ENCODE measurements around the gene COL3A1. TPM values are rescaled to one million over a fixed set of nuclear protein-coding genes. Genes with fewer than 3 reads are reported as not detected.

Gene COL3A1
- total RNA-seq, 1 experiment from 2014 or later, result not detected

- DNase-seq (ENCODE audit: low spot score), result no peak
Measured at GRCh38 chr2:188975497-188976102, 1.4 kb downstream of the COL3A1 start.

DNA sequence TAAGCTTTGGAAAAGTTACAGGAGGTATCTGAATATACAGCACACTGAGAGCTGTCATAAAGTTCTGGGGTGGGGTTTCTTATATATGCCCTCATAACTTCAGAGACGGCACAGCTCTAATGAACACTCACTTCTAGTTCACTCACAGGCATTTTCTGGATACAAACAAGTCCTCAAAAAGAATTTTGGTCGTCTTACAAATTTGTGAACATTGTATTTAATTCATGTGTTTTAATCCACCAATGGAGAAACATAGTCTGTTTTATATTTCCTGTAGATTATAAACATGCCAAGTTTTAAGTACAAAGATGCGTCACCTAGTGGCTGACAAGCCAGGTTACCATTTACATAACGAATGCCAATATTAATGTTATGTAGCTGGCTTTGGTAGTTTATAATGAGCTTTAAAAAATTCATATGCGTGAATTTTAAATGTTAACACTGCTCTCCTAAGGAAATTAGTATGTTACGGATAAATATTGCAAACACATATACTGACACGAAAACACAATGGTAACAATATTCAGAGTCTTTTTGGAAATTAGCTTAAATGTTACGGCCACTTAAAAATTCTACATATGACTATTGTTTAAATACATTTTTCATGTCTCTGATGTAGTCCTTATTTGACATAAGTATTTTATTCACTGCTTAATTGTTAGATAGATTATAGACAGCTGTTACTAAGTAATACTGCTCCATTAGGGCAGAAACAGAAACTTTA lies 2.5 kb downstream of the COL3A1 start:
- DNase-seq (ENCODE audit: low spot score), result peak; percentile 36

DNA sequence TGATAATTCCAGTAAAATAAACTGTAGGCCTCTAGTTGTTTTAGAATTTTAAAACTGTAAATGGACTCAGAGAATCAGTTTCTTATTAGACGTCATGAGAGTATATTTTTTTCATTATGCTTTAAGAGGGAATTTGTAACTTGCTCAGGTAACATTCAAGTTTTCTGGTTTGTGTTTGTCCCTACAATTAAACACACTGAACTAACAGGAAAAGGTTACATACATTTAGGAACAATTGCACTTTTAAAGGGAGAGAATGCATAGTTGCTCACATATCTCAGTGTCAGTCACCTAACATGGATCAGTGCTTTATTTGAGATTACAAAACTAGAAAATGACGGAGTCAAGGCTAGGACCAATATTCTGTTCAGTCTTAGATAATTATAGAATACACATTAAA lies 3.1 kb downstream of the COL3A1 start:
- no peak for DNase-seq (ENCODE audit: low spot score)

DNA sequence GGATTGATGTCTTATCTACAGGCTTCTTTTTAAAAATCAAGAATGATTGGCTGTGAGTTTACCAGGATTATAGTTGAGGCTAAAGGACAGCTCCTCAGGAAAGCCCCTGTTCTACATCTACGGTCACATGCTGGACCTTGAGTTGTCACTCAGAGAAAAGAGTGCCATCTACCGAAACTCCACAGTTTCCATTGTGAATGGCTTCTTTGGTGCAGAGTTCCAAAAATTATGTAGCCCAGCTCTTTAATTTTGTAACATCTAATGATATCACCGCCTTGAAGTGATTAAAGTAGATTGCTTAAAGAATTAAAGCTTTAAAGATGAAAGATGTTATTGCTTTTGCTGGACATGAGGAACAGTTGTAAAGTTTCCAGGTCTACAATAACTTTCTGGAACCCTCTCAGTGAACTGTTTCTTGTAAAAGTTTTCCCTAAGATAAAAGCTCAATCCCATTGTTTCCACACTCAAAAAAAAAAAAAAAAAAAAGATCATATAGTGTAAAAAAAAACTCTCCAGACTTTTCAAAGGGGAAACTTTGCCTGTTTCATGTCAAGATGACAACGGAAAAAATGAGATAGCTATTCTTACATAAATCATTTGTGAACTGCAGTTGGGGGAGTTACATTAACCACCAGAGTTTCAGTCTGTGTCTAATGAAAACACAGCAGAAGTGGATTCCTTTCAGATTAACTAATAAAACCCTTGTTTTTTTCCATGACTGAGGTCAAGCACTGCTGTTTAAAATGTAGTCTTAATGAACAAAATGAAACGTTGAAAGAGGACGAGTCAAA lies 4.3 kb downstream of the COL3A1 start:
- peak; percentile 35 for DNase-seq (ENCODE audit: low spot score)

DNA sequence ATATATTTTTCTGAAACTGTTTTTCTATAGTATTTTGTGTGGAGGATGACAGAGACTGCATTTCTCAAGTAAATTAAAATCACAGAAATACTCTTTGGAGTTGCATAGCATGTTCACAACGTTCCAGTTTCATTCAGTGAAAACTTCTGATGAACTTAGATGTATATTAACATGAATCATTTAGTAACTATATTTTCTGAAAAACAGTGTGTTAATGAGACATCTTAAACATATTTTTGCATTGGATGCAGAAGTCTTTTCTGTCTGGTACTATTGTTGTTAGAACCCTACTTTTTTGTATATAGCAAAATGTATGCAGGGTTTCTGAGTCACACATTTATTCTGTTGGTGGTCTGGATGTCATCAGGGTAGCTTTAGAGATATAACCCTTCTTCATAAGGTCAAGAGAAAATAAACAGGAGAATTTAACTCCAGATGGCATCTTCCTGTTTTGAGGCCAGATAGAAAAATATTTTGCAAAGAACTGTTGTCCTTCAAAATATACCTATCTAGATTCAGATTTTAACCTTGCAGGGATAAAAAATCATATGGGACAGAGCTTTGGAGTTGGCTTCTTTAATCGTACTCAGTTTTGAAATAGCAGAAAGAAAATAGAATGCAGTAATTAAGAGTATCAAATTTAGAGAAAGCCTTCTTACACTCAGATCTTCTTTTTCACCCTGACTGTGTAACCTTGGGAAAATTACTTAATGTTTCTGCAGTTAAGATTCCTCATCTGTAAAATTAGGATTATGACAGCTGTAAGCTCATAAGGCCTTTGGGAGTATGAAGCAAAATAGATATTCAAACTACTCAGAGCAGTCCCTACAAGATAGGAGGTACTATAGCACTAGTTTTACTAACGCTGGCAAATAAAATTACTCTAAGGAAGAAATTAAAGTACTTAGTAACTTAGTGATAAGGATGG lies 5.3 kb downstream of the COL3A1 start:
- no peak for DNase-seq (ENCODE audit: low spot score)

DNA sequence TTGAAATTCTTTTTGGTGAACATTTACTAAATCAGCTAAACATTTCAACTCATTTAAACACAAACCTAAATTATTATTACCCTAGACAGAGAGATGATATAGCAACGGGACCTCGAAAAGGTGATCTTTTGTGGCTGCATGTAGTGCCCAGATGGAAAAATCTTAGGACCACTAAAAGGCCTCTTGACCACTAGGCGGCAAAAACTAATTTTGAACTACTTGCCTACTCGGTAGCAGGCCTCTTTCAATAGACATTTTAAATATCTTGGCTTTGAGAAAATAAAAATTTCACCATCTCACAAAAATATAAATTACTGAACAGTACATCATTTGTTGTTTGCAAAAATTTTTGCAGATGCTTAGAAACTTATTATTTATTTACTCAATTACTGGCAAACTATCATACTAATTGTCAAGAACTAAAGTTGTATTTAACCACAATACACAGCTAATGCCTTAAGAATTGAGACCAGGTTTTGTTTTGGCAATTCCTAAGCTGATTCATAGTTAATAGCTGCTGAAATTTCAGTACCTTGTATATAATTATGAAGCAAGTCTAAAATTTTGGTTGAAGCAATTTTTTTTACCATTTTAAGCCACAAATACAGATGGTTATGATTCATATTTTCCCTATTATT lies 9.4 kb downstream of the COL3A1 start:
- peak; percentile 28 for DNase-seq (ENCODE audit: low spot score)

- no peak for DNase-seq (ENCODE audit: low spot score)
Measured at GRCh38 chr2:188984065-188984491, 9.9 kb downstream of the COL3A1 start.

GRCh38 chr2:188984680-188985079 lies 10.5 kb downstream of the COL3A1 start:
- DNase-seq (ENCODE audit: low spot score), result no peak

GRCh38 chr2:188986839-188987238 lies 12.7 kb downstream of the COL3A1 start:
- no peak for DNase-seq (ENCODE audit: low spot score)

DNA sequence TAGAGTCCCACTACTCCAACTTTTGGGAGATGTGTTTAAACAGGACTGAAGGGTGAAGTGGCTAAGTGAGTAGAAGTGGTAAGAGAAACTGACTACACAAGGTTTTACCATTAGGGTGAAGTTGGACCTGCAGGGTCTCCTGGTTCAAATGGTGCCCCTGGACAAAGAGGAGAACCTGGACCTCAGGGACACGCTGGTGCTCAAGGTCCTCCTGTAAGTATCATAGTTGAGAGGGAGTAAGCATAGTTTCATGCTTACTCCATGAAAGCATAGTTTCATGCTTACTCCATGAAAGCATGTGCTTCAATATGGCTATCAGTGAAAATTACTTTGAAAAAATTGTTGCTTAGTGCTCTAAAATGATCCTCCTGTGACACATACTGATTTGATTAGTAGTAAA lies 19.1 kb downstream of the COL3A1 start:
- DNase-seq (ENCODE audit: low spot score), result no peak

DNA sequence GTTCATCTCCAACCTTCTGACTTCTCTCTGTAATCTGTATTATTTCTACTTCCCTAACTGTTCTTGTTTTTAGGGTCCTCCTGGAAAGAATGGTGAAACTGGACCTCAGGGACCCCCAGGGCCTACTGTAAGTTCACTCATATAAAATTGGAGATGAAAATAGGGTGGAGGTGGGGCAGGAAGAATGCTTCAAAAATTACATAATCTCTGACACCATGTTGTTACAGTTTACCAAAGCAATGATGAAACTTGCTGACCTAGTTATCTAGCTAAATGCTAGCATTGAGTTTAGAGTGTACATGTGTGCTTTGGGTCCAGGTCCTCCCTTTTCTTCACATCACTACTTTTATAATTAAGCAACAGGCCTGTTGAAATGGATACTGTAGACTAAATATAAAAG lies 23.1 kb downstream of the COL3A1 start:
- no peak for DNase-seq (ENCODE audit: low spot score)

DNA sequence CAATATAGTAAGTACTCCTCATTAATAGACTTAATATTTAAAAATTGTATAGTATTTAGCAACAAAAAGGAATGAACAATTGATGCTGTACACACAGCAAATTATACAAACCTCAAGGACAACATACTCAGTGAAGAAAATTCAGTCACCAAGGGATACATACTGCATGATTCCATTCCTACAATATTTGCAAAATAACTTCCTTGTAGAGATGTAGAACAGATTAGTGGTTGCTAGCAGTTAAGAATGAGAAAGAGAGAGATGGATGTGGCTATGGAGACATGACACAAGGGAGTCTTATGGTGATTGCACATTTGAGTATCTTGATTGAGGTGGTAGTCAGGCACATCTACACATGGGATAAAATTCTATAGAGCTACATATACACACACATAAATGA lies 26.0 kb downstream of the COL3A1 start:
- no peak for DNase-seq (ENCODE audit: low spot score)

- peak; percentile 33 for DNase-seq (ENCODE audit: low spot score)
Measured at GRCh38 chr2:189002079-189002478, 27.9 kb downstream of the COL3A1 start.

GRCh38 chr2:189008555-189009262 lies 34.5 kb downstream of the COL3A1 start:
- DNase-seq (ENCODE audit: low spot score), result no peak

GRCh38 chr2:189010536-189010935 lies 36.4 kb downstream of the COL3A1 start:
- DNase-seq (ENCODE audit: low spot score), result no peak

DNA sequence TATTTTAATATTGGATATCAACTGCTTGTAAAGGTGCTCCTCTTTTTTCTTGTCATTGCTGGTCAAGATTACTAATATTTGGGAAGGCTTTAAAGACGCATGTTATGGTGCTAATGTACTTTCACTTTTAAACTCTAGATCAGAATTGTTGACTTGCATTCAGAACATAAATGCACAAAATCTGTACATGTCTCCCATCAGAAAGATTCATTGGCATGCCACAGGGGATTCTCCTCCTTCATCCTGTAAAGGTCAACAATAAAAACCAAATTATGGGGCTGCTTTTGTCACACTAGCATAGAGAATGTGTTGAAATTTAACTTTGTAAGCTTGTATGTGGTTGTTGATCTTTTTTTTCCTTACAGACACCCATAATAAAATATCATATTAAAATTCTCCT lies 38.2 kb downstream of the COL3A1 start:
- no peak for DNase-seq (ENCODE audit: low spot score)

GRCh38 chr2:189013031-189013430 lies 38.9 kb downstream of the COL3A1 start:
- no peak for DNase-seq (ENCODE audit: low spot score)

- no peak for DNase-seq (ENCODE audit: low spot score)
Measured at GRCh38 chr2:189013671-189014448, 39.7 kb downstream of the COL3A1 start.

DNA sequence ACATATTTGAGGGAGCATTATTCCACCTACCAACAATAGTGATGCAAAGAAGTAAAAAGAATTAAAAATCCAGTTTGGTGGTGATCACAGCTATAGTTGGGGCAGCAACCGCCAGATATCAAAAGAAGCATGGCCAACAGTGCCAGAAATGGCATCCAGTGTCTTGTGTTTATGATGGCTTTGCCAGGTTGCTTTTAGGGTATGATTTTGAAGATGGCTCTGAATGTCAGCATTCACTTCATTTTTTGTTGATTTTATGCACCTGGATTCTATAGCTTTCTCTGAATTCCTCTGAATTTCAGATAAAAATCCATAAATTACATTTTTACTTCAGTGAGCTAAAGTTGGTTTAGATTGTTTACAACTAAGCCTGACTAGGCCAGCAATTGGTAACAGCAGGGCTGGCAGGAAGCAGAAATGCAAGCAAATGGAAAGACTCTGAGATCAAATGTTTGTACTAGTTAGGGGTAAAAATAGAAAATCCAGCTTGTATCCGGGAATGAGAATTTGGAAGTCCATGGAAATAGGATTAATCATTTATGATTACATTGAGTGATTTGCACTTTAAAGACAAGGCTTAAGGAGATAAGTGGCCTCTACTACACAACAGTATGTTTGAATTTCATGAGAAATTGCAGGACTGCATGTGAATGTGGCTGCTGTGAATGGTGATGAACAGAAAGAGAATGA lies 40.4 kb downstream of the COL3A1 start:
- no peak for DNase-seq (ENCODE audit: low spot score)
